Measurements from ENCODE around the gene VPS13C.

VPS13C gene

DNA sequence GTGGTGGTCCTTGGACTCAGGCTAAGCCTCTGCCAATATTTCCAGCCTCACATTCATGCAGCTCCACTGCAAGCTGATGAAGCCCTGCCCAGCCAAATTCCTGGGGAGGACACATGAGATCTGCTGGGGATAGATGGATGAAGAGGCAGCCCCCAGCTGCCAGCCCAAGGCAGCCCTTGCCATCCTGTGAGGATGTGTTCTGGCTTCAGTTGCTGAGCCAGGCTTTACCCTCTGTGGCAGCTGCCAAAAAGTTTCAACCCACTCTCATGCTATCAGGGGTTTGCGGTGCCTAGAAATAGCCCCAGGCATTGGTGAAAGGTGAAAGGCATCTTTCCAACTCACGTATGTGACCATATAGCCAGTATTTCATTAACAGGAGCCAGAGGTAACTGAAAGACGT, 44.2 kb upstream of the VPS13C start:
- DNase-seq (ENCODE audit: low read depth, low spot score) = no peak
- H3K4me3 ChIP-seq = no peak overlapping the region
- H3K27ac ChIP-seq = no peak overlapping the region
- no peaks in the 10 kb centered on the region for H3K9me3 ChIP-seq (ENCODE audit: low read depth, low read length)
- H3K36me3 ChIP-seq (ENCODE audit: insufficient read depth, low read length) = no peaks in the 10 kb centered on the region
- H3K9ac ChIP-seq (ENCODE audit: insufficient read length) = no peak overlapping the region
- TF ChIP-seq FOXP2 (optimal IDR thresholded peaks at IDR 0.05; ENCODE audit: control extremely low read depth, extremely low read length, insufficient read depth) = no peak
- no peak for TF ChIP-seq POLR2AphosphoS5 (IDR thresholded peaks at IDR 0.05; ENCODE audit: borderline replicate concordance, low read depth, low read length)
- no peak for TF ChIP-seq EZH2 (IDR thresholded peaks at IDR 0.05)

GRCh38 chr15:62103431-62103830, 43.2 kb upstream of the VPS13C start:
- TF ChIP-seq POLR2AphosphoS5 (IDR thresholded peaks at IDR 0.05; ENCODE audit: borderline replicate concordance, low read depth, low read length) = no peak
- no peak for TF ChIP-seq FOXP2 (optimal IDR thresholded peaks at IDR 0.05; ENCODE audit: control extremely low read depth, extremely low read length, insufficient read depth)
- TF ChIP-seq EZH2 (IDR thresholded peaks at IDR 0.05) = no peak
- no peak overlapping the region for H3K9ac ChIP-seq (ENCODE audit: insufficient read length)
- DNase-seq (ENCODE audit: low read depth, low spot score) = no peak
- no peak overlapping the region for H3K27ac ChIP-seq
- H3K4me3 ChIP-seq = no peak overlapping the region
- H3K9me3 ChIP-seq (ENCODE audit: low read depth, low read length) = no peaks in the 10 kb centered on the region
- no peaks in the 10 kb centered on the region for H3K36me3 ChIP-seq (ENCODE audit: insufficient read depth, low read length)

DNA sequence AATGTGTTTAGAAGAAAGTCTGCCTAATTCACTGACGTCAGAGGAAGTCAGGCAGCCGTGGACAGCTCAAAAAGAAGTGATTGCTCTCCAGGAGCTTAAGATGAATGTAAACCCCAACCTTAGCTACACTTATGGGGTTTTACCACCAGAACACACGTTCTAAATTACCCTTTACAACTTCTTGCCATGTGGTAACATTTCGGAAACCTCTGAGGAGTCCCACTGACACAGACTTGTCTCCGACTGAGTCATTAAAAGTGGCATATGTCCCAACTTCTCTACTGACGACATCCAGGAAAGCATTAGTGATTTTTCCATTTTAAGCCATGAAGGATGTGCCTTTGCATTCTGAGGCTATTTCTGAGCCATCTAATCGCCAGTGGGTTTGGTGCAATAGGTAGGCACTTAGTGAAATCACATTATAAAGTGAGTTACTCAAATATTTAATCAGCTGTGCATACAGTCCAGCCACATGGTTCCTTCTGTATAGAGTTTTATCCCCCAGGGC, 38.9 kb upstream of the VPS13C start:
- TF ChIP-seq POLR2AphosphoS5 (IDR thresholded peaks at IDR 0.05; ENCODE audit: borderline replicate concordance, low read depth, low read length) (no peak), FOXP2 (optimal IDR thresholded peaks at IDR 0.05; ENCODE audit: control extremely low read depth, extremely low read length, insufficient read depth) (no peak), EZH2 (IDR thresholded peaks at IDR 0.05) (no peak)
- Histone ChIP-seq H3K4me3 (no peak overlapping the region), H3K36me3 (ENCODE audit: insufficient read depth, low read length) (no peaks in the 10 kb centered on the region), H3K27ac (no peak overlapping the region), H3K9me3 (ENCODE audit: low read depth, low read length) (no peaks in the 10 kb centered on the region), H3K9ac (ENCODE audit: insufficient read length) (no peak overlapping the region)
- DNase-seq (ENCODE audit: low read depth, low spot score) = no peak

- Histone ChIP-seq H3K27ac (no peak overlapping the region), H3K36me3 (ENCODE audit: insufficient read depth, low read length) (no peaks in the 10 kb centered on the region), H3K9ac (ENCODE audit: insufficient read length) (no peak overlapping the region), H3K9me3 (ENCODE audit: low read depth, low read length) (no peaks in the 10 kb centered on the region), H3K4me3 (no peak overlapping the region)
- TF ChIP-seq FOXP2 (optimal IDR thresholded peaks at IDR 0.05; ENCODE audit: control extremely low read depth, extremely low read length, insufficient read depth) = no peak
- no peak for TF ChIP-seq POLR2AphosphoS5 (IDR thresholded peaks at IDR 0.05; ENCODE audit: borderline replicate concordance, low read depth, low read length)
- TF ChIP-seq EZH2 (IDR thresholded peaks at IDR 0.05) = no peak
- no peak for DNase-seq (ENCODE audit: low read depth, low spot score)
These were observed 34.1 kb upstream of the VPS13C start for GRCh38 chr15:62094388-62094787.

DNA sequence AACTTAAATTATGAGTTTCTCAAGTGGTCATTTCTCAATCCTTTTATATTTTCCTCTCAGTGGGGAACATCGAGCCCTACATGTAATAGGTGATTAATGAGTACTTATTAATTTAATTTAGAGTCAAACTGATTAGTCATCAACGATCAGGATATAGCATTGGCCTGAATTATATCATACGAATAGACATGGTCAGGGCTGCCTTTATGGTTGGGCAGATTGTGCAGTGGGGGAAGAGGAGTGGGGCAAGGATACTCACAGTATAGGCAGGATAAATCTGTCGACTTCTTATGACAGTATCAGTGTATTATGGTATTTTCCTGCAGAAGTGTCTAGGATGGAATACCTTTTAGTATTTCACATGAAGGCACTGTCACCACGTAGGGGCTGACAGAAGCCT, 33.6 kb upstream of the VPS13C start:
- Histone ChIP-seq H3K4me3 (no peak overlapping the region), H3K36me3 (ENCODE audit: insufficient read depth, low read length) (no peaks in the 10 kb centered on the region), H3K9ac (ENCODE audit: insufficient read length) (no peak overlapping the region), H3K9me3 (ENCODE audit: low read depth, low read length) (no peaks in the 10 kb centered on the region), H3K27ac (no peak overlapping the region)
- TF ChIP-seq POLR2AphosphoS5 (IDR thresholded peaks at IDR 0.05; ENCODE audit: borderline replicate concordance, low read depth, low read length) (no peak), FOXP2 (optimal IDR thresholded peaks at IDR 0.05; ENCODE audit: control extremely low read depth, extremely low read length, insufficient read depth) (no peak), EZH2 (IDR thresholded peaks at IDR 0.05) (no peak)
- DNase-seq (ENCODE audit: low read depth, low spot score) = no peak

DNA sequence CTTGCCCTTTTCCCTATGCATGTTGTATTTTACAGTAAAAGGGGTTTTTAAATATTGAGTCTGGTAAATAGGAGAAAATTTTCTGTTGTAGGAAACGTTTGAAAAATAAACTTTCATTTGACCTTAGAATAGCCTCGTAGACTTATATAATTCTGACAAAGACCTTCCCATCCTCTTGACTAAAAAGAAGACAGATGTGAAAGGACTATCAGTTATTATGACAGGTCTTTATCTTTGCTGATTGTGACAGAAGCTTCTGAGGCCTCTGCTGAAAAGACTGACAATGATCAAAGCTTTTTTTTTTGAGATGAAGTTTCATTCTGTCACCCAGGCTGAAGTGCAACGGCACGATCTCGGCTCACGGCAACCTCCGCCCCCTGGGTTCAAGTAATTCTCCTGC, 30.7 kb upstream of the VPS13C start:
- H3K27ac ChIP-seq = no peak overlapping the region
- TF ChIP-seq EZH2 (IDR thresholded peaks at IDR 0.05) (no peak), FOXP2 (optimal IDR thresholded peaks at IDR 0.05; ENCODE audit: control extremely low read depth, extremely low read length, insufficient read depth) (no peak), POLR2AphosphoS5 (IDR thresholded peaks at IDR 0.05; ENCODE audit: borderline replicate concordance, low read depth, low read length) (no peak)
- no peak for DNase-seq (ENCODE audit: low read depth, low spot score)
- no peak overlapping the region for H3K4me3 ChIP-seq
- H3K9ac ChIP-seq (ENCODE audit: insufficient read length) = no peak overlapping the region
- H3K9me3 ChIP-seq (ENCODE audit: low read depth, low read length) = no peaks in the 10 kb centered on the region
- H3K36me3 ChIP-seq (ENCODE audit: insufficient read depth, low read length) = no peaks in the 10 kb centered on the region

DNA sequence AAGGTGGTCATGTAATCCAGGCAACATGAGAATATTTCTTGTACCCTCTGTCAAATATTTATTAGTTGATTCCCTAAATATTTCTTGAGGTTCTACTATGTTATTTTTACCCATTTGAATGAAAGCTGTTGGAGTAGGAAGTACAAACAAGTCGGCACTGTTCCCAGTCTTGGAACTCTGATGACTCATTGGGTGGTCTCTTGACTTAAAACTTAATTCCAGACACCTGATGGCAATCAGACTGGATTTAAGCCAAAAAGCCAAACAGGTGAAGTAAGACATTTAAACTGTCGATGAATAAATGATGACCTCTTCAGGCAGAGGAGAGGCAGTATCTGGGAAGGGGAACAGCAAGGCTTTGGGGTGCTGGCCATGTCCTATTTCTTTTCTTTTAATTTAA, 29.4 kb upstream of the VPS13C start:
- no peak overlapping the region for H3K4me3 ChIP-seq
- no peak overlapping the region for H3K27ac ChIP-seq
- no peak for DNase-seq (ENCODE audit: low read depth, low spot score)
- H3K9me3 ChIP-seq (ENCODE audit: low read depth, low read length) = no peaks in the 10 kb centered on the region
- no peak overlapping the region for H3K9ac ChIP-seq (ENCODE audit: insufficient read length)
- no peaks in the 10 kb centered on the region for H3K36me3 ChIP-seq (ENCODE audit: insufficient read depth, low read length)
- TF ChIP-seq POLR2AphosphoS5 (IDR thresholded peaks at IDR 0.05; ENCODE audit: borderline replicate concordance, low read depth, low read length) (no peak), FOXP2 (optimal IDR thresholded peaks at IDR 0.05; ENCODE audit: control extremely low read depth, extremely low read length, insufficient read depth) (no peak), EZH2 (IDR thresholded peaks at IDR 0.05) (no peak)

DNA sequence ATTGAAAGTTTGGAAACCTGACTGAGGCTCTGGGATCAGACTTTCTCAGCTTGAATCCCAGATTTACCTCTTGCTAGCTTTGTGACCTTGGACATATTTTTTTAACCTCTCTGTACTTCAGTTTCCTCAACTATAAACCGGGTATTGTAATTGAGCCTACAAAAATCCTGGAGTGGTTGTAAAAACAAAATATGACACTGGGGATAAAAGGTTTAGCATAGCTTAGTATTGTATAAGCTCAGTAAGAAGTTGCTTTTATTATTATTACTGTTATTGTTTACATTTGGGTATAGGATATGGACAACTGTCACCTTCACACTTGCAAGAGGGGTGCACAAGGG, 28.1 kb upstream of the VPS13C start:
- H3K36me3 ChIP-seq (ENCODE audit: insufficient read depth, low read length) = no peaks in the 10 kb centered on the region
- no peaks in the 10 kb centered on the region for H3K9me3 ChIP-seq (ENCODE audit: low read depth, low read length)
- TF ChIP-seq FOXP2 (optimal IDR thresholded peaks at IDR 0.05; ENCODE audit: control extremely low read depth, extremely low read length, insufficient read depth) = no peak
- TF ChIP-seq POLR2AphosphoS5 (IDR thresholded peaks at IDR 0.05; ENCODE audit: borderline replicate concordance, low read depth, low read length) = no peak
- TF ChIP-seq EZH2 (IDR thresholded peaks at IDR 0.05) = no peak
- no peak overlapping the region for H3K27ac ChIP-seq
- H3K4me3 ChIP-seq = no peak overlapping the region
- DNase-seq (ENCODE audit: low read depth, low spot score) = no peak
- no peak overlapping the region for H3K9ac ChIP-seq (ENCODE audit: insufficient read length)

GRCh38 chr15:62087671-62088352, 27.6 kb upstream of the VPS13C start:
- Histone ChIP-seq H3K27ac (no peak overlapping the region), H3K9ac (ENCODE audit: insufficient read length) (no peak overlapping the region), H3K4me3 (no peak overlapping the region), H3K36me3 (ENCODE audit: insufficient read depth, low read length) (no peaks in the 10 kb centered on the region), H3K9me3 (ENCODE audit: low read depth, low read length) (no peaks in the 10 kb centered on the region)
- no peak for DNase-seq (ENCODE audit: low read depth, low spot score)
- TF ChIP-seq EZH2 (IDR thresholded peaks at IDR 0.05) = no peak
- TF ChIP-seq POLR2AphosphoS5 (IDR thresholded peaks at IDR 0.05; ENCODE audit: borderline replicate concordance, low read depth, low read length) = no peak
- no peak for TF ChIP-seq FOXP2 (optimal IDR thresholded peaks at IDR 0.05; ENCODE audit: control extremely low read depth, extremely low read length, insufficient read depth)
